GM23248 (cell line): Measurements from ENCODE around the gene SNX9.

ENCODE experiments used
- EZH2 ChIP-seq: fragments of 200-600 bp; sonication (generic); IDR thresholded peaks from 2 replicates; pipeline ENCODE4 v1.6.1; 2018; ENCODE audit warnings: antibody characterized with exemption, mild to moderate bottlenecking; ENCODE audit not compliant: insufficient read depth, poor library complexity, severe bottlenecking
- EZH2phosphoT487 ChIP-seq: fragments of 200-600 bp; sonication (generic); IDR thresholded peaks from 2 replicates; pipeline ENCODE4 v1.6.1; 2018; ENCODE audit warnings: antibody characterized with exemption, moderate library complexity, mild to moderate bottlenecking, low read depth; ENCODE audit not compliant: insufficient read depth

DNA sequence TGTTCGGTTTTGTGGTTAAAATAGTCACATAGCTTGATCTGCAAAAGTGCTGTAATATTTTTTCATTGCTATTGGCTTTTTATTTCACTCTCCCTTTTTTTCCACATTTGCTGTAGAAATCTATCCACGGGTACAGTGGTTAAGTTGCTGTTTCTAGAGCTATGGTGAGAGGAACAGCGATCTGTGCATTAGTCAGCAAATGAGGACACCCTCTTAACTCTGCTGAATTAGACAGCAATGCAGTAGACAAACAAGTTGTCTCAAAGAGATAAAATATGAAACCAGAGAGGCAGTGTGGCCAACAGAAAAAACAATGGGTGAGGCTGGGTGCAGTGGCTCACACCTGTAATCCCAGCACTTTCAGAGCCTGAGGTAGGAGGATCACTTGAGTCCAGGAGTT, 141.1 kb downstream of the SNX9 start:
- TF ChIP-seq EZH2: no peak
- TF ChIP-seq EZH2phosphoT487: no peak
